ENCODE measurements around the gene AHCYL2.
"Not testable (repeated sequence)": the region's sequence is repeated elsewhere in the genome, so short reads cannot be mapped to it uniquely, and the experiment has no call there.

GRCh38 chr7:129369447-129369846 is 144.6 kb downstream of the AHCYL2 start:
- TF ChIP-seq, protein P1, sequence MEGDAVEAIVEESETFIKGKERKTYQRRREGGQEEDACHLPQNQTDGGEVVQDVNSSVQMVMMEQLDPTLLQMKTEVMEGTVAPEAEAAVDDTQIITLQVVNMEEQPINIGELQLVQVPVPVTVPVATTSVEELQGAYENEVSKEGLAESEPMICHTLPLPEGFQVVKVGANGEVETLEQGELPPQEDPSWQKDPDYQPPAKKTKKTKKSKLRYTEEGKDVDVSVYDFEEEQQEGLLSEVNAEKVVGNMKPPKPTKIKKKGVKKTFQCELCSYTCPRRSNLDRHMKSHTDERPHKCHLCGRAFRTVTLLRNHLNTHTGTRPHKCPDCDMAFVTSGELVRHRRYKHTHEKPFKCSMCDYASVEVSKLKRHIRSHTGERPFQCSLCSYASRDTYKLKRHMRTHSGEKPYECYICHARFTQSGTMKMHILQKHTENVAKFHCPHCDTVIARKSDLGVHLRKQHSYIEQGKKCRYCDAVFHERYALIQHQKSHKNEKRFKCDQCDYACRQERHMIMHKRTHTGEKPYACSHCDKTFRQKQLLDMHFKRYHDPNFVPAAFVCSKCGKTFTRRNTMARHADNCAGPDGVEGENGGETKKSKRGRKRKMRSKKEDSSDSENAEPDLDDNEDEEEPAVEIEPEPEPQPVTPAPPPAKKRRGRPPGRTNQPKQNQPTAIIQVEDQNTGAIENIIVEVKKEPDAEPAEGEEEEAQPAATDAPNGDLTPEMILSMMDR (IDR thresholded peaks at IDR 0.05; ENCODE audit: low read depth, low read length, poor library complexity, severe bottlenecking): not testable (repeated sequence)
- TF ChIP-seq EZH2phosphoT487 (IDR thresholded peaks at IDR 0.05; ENCODE audit: borderline replicate concordance, low read length): not testable (repeated sequence)
